ENCODE data around the gene MYOT. TPM values are rescaled to one million over a fixed set of nuclear protein-coding genes. Genes with fewer than 3 reads are reported as not detected.

MYOT gene
- total RNA-seq, 4 donors from 2014 or later: 0.92 to 4.8 TPM; not detected in 2

GRCh38 chr5:137896560-137896959 lies 28.9 kb downstream of the MYOT start:
- Histone ChIP-seq H3K4me1 (peaks cover 0 to 12% (median 3%) of the 10 kb centered on the region in 3 donors), H3K9me3 (no peaks in the 10 kb centered on the region), H3K27me3 (no peaks in the 10 kb centered on the region), H3K27ac (no peak overlapping the region), H3K4me3 (no peak overlapping the region), H3K36me3 (no peaks in the 10 kb centered on the region)
- intact Hi-C loops (cut with DNase I): no loop called here
- 84 to 91% methylated on average over 3 of the region's 3 CpGs for WGBS, 2 donors
- no peak for DNase-seq
- TF ChIP-seq CTCF (IDR thresholded peaks at IDR 0.05): no peak
- no peak for TF ChIP-seq POLR2A (IDR thresholded peaks at IDR 0.05)

DNA sequence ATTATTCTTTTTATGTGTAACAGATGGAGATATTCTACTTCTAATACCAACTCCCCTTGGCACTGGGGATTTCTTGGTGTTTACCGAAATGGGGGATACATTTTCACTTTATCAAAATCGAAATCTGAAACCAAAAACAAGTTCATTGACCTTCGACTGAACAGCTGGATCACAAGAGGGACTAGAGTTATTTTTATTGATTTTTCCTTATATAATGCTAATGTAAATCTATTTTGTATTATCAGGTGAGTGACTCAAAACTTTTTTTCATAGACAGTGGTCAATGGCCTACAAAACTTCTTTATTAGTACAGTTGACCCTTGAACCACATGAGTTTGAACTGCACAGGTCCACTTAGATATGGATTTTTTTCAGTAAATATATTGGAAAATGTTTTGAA lies 31.8 kb downstream of the MYOT start:
- TF ChIP-seq POLR2A (IDR thresholded peaks at IDR 0.05) (no peak), CTCF (IDR thresholded peaks at IDR 0.05) (no peak)
- 91 to 95% methylated on average over 3 of the region's 3 CpGs for WGBS, 2 donors
- Histone ChIP-seq H3K36me3 (no peaks in the 10 kb centered on the region), H3K4me3 (no peak overlapping the region), H3K27me3 (no peaks in the 10 kb centered on the region), H3K4me1 (peaks cover 0 to 20% (median 3%) of the 10 kb centered on the region in 3 donors), H3K9me3 (no peaks in the 10 kb centered on the region), H3K27ac (no peak overlapping the region)
- intact Hi-C loops (cut with DNase I): no loop called here
- DNase-seq: no peak

GRCh38 chr5:137901011-137901817 lies 33.6 kb downstream of the MYOT start:
- TF ChIP-seq POLR2A (IDR thresholded peaks at IDR 0.05) (no peak), CTCF (IDR thresholded peaks at IDR 0.05) (no peak)

DNA sequence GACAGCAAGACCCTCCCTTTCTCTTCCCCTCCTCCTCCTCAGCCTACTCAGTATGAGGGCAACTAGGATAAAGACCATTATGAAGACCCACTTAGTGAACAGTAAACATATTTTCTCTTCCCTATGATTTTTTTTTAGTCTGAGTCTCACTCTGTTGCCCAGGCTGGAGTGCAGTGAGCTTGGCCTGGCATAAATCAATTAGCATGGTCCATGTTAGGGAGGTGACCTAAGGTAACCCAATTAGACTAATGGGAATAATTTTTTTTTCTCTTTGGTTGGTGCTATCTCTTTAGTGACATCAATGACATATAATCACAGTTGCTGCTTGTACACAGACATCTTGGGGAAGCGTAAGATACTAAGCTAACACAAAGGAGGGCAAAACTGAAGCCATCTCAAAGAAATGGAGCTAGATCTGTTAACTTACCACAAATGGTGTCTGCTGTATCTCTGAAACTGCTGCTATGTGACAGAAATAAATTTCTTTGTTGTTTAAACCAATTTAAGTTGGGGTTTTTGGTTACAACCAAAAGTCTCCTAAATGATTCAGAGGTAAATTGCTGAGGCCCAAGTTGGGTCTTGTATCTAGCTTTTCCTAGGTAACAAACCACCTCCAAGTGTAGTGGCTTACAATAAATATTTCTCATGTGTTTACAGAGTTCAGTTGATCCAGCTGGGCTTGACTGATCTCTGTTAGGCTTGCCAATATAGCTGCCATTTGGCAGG lies 34.9 kb downstream of the MYOT start:
- no peaks in the 10 kb centered on the region for H3K27me3 ChIP-seq
- no peak for TF ChIP-seq CTCF (IDR thresholded peaks at IDR 0.05)
- TF ChIP-seq POLR2A (IDR thresholded peaks at IDR 0.05): no peak
- H3K27ac ChIP-seq: peak overlapping the region in 2 of 4 donors; percentile 9 to 42
- no peak for DNase-seq
- peaks cover 0 to 20% (median 3%) of the 10 kb centered on the region in 3 donors for H3K4me1 ChIP-seq
- no peaks in the 10 kb centered on the region for H3K9me3 ChIP-seq
- no peak overlapping the region for H3K4me3 ChIP-seq
- H3K36me3 ChIP-seq: no peaks in the 10 kb centered on the region
- 100% methylated on average over 1 of the region's 1 CpG for WGBS, 2 donors
- intact Hi-C loops (cut with DNase I): no loop called here

More at GRCh38 chr5:137901011-137901817, 33.6 kb downstream of the MYOT start:
- Histone ChIP-seq H3K9me3 (no peaks in the 10 kb centered on the region), H3K4me3 (peak overlapping the region in 2 of 4 donors; percentile 6 to 10), H3K27ac (peak overlapping the region in 2 of 4 donors; percentile 4 to 26), H3K4me1 (peaks cover 0 to 20% (median 3%) of the 10 kb centered on the region in 3 donors), H3K36me3 (no peaks in the 10 kb centered on the region), H3K27me3 (no peaks in the 10 kb centered on the region)
- no peak for DNase-seq
- 36 to 48% methylated on average over 5 of the region's 5 CpGs for WGBS, 2 donors
- intact Hi-C loops (cut with DNase I): no loop called here

GRCh38 chr5:137914758-137915157 lies 47.1 kb downstream of the MYOT start:
- no peaks in the 10 kb centered on the region for H3K36me3 ChIP-seq
- WGBS, 2 donors: 59 to 84% methylated on average over 2 of the region's 2 CpGs
- peaks cover 0 to 26% (median 5%) of the 10 kb centered on the region in 3 donors for H3K9me3 ChIP-seq
- H3K27me3 ChIP-seq: no peaks in the 10 kb centered on the region
- no peak overlapping the region for H3K27ac ChIP-seq
- DNase-seq: no peak
- intact Hi-C loops (cut with DNase I): no loop called here
- H3K4me1 ChIP-seq: no peaks in the 10 kb centered on the region
- H3K4me3 ChIP-seq: no peak overlapping the region
- TF ChIP-seq CTCF (IDR thresholded peaks at IDR 0.05) (no peak), POLR2A (IDR thresholded peaks at IDR 0.05) (no peak)

All from esophagus squamous epithelium (tissue), 5 donors.